Loucy (cell line): Measurements from ENCODE around the gene WDR11.

Source experiments
- CTCF ChIP-seq: fragments of 200-600 bp; sonication (generic); conservative IDR thresholded peaks from 2 replicates; pipeline ENCODE4 v1.5.1; 2014; ENCODE audit warnings: mild to moderate bottlenecking, antibody characterized with exemption, low read length
- EZH2phosphoT487 ChIP-seq: fragments of 200-600 bp; IDR thresholded peaks from 2 replicates; pipeline ENCODE4 v1.6.1; 2018; ENCODE audit warnings: antibody characterized with exemption, mild to moderate bottlenecking, moderate library complexity, borderline replicate concordance

GRCh38 chr10:120832106-120832505 is 19.1 kb upstream of the WDR11 start:
- no peak for TF ChIP-seq CTCF
- no peak for TF ChIP-seq EZH2phosphoT487
